GM19240 (cell line): Measurements from ENCODE around the gene OR51G1.
"Not testable (repeated sequence)": the region's sequence is repeated elsewhere in the genome, so short reads cannot be mapped to it uniquely, and the experiment has no call there.

Source experiments
- DNase-seq: peaks from one replicate; pipeline ENCODE4 v3.0.0; 2011; ENCODE audit warnings: low spot score; ENCODE audit not compliant: insufficient read length

Gene OR51G1

GRCh38 chr11:4924239-4924638 is at the start of gene OR51G1:
Gene OR51G1 (minus strand): TSS chr11:4924339. CDS start chr11:4924339, 0 bp downstream.
- DNase-seq: no peak

GRCh38 chr11:4962816-4963215 is 38.7 kb upstream of the OR51G1 start:
- no peak for DNase-seq

GRCh38 chr11:4960877-4961276 is 36.7 kb upstream of the OR51G1 start:
- no peak for DNase-seq

GRCh38 chr11:4957396-4957795 is 33.3 kb upstream of the OR51G1 start:
- no peak for DNase-seq

GRCh38 chr11:4955613-4956012 is 31.5 kb upstream of the OR51G1 start, which contains the start of gene OR51A2:
Gene OR51A2 (minus strand): TSS chr11:4955713. CDS start chr11:4955713, 0 bp downstream.
- not testable (repeated sequence) for DNase-seq

GRCh38 chr11:4947505-4947904 is 23.4 kb upstream of the OR51G1 start, which contains the start of gene OR51A4:
Gene OR51A4 (minus strand): TSS chr11:4947605. CDS start chr11:4947100, 505 bp downstream.
- no peak for DNase-seq

- DNase-seq: no peak
Measured at GRCh38 chr11:4936745-4937144, 12.6 kb upstream of the OR51G1 start.

GRCh38 chr11:4932751-4933150 is 8.6 kb upstream of the OR51G1 start:
- DNase-seq: no peak

GRCh38 chr11:4926608-4927007 is 2.5 kb upstream of the OR51G1 start:
- DNase-seq: no peak

GRCh38 chr11:4922304-4922703 is 1.8 kb downstream of the OR51G1 start:
- DNase-seq: no peak

GRCh38 chr11:4921796-4922195 is 2.3 kb downstream of the OR51G1 start:
- DNase-seq: no peak

- no peak for DNase-seq
Measured at GRCh38 chr11:4919250-4919649, 4.9 kb downstream of the OR51G1 start, which contains the start of gene OR51G2. Gene OR51G2 (minus strand): TSS chr11:4919350. CDS start chr11:4915663, 3,687 bp downstream.

GRCh38 chr11:4916581-4916980 is 7.6 kb downstream of the OR51G1 start:
- DNase-seq: no peak

GRCh38 chr11:4903484-4903883 is 20.7 kb downstream of the OR51G1 start, which contains the start of gene OR51A7:
Gene OR51A7 (plus strand): TSS chr11:4903783. CDS start chr11:4907370, 3,587 bp downstream.
- no peak for DNase-seq

- no peak for DNase-seq
Measured at GRCh38 chr11:4891996-4892640, 32.0 kb downstream of the OR51G1 start.

- DNase-seq: no peak
Measured at GRCh38 chr11:4890279-4890678, 33.9 kb downstream of the OR51G1 start.

- no peak for DNase-seq
Measured at GRCh38 chr11:4887591-4887990, 36.5 kb downstream of the OR51G1 start.

- DNase-seq: no peak
Measured at GRCh38 chr11:4886186-4886585, 38.0 kb downstream of the OR51G1 start.

GRCh38 chr11:4884361-4884760 is 39.8 kb downstream of the OR51G1 start:
- DNase-seq: no peak

GRCh38 chr11:4882543-4882942 is 41.6 kb downstream of the OR51G1 start:
- no peak for DNase-seq

- DNase-seq: no peak
Measured at GRCh38 chr11:4881860-4882500, 42.2 kb downstream of the OR51G1 start, which contains the start of gene OR51T1. Gene OR51T1 (plus strand): TSS chr11:4881900. CDS start chr11:4881900, 0 bp downstream.

- no peak for DNase-seq
Measured at GRCh38 chr11:4881188-4881587, 43.0 kb downstream of the OR51G1 start.
